RWPE2 (cell line): ENCODE data around the gene POLR3B.
"Not testable (repeated sequence)": the region's sequence is repeated elsewhere in the genome, so short reads cannot be mapped to it uniquely, and the experiment has no call there.

Experiments used
- ATAC-seq: fragments of 200-7000 bp; cut with Tn5 transposase; 3 replicates; pipeline ENCODE4 v1.9.1; 2021; ENCODE audit warnings: low read depth
- DNase-seq: peaks from one replicate; pipeline ENCODE4 v3.0.0-alpha.2; 2020; ENCODE audit warnings: low spot score
- H3K27ac ChIP-seq: fragments of 450-650 bp; 2 replicates; pipeline ENCODE4 v1.5.1; 2017; ENCODE audit warnings: mild to moderate bottlenecking; ENCODE audit not compliant: poor library complexity, severe bottlenecking
- H3K27me3 ChIP-seq: fragments of 250-450 bp; sonication (Bioruptor Pico); 2 replicates; pipeline ENCODE4 v1.5.1; 2021; ENCODE audit warnings: mild to moderate bottlenecking, moderate library complexity; ENCODE audit not compliant: insufficient read depth, poor library complexity, severe bottlenecking
- H3K36me3 ChIP-seq: fragments of 250-450 bp; sonication (Bioruptor Pico); 2 replicates; pipeline ENCODE4 v1.5.1; 2020; ENCODE audit warnings: low read depth, mild to moderate bottlenecking, moderate library complexity
- H3K4me1 ChIP-seq: fragments of 250-450 bp; sonication (Bioruptor Pico); 2 replicates; pipeline ENCODE4 v1.5.1; 2021; ENCODE audit warnings: mild to moderate bottlenecking, moderate library complexity; ENCODE audit not compliant: insufficient read depth, poor library complexity, severe bottlenecking
- H3K4me3 ChIP-seq: fragments of 250-450 bp; sonication (Bioruptor Pico); 2 replicates; pipeline ENCODE4 v1.5.1; 2021; ENCODE audit warnings: mild to moderate bottlenecking, moderate library complexity; ENCODE audit not compliant: severe bottlenecking
- H3K9me3 ChIP-seq: fragments of 250-450 bp; sonication (Bioruptor Pico); 2 replicates; pipeline ENCODE4 v1.5.1; 2021; ENCODE audit warnings: mild to moderate bottlenecking, moderate library complexity; ENCODE audit not compliant: severe bottlenecking
- TF ChIP-seq, protein P1 (sequence below): fragments of 450-650 bp; IDR thresholded peaks from one replicate; pipeline ENCODE4 v1.5.1; 2017; ENCODE audit warnings: mild to moderate bottlenecking, moderate library complexity; ENCODE audit not compliant: poor library complexity, severe bottlenecking

POLR3B gene

DNA sequence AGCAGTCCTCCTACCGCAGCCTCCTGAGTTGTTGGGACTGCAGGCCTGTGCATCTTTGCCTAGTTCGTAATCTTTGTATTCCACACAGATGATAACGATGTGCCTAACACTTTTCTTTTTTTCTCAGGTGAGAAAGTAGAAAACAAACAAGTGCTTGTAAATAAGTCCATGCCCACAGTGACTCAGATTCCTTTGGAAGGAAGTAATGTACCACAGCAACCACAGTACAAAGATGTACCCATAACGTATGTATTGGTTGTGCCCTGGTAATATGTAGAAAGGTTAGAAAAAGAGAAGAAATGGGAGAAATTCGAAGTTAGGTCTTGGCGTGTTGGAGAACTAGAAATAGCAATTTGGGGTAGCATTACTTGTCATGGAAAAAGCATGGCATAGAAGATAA is 101.6 kb downstream of the POLR3B start:
- Histone ChIP-seq H3K9me3 (no peaks in the 10 kb centered on the region), H3K27me3 (no peaks in the 10 kb centered on the region), H3K4me1 (no peaks in the 10 kb centered on the region), H3K4me3 (no peak overlapping the region), H3K36me3 (peaks cover 19% of the 10 kb centered on the region), H3K27ac (no peak overlapping the region)
- TF ChIP-seq, protein P1, sequence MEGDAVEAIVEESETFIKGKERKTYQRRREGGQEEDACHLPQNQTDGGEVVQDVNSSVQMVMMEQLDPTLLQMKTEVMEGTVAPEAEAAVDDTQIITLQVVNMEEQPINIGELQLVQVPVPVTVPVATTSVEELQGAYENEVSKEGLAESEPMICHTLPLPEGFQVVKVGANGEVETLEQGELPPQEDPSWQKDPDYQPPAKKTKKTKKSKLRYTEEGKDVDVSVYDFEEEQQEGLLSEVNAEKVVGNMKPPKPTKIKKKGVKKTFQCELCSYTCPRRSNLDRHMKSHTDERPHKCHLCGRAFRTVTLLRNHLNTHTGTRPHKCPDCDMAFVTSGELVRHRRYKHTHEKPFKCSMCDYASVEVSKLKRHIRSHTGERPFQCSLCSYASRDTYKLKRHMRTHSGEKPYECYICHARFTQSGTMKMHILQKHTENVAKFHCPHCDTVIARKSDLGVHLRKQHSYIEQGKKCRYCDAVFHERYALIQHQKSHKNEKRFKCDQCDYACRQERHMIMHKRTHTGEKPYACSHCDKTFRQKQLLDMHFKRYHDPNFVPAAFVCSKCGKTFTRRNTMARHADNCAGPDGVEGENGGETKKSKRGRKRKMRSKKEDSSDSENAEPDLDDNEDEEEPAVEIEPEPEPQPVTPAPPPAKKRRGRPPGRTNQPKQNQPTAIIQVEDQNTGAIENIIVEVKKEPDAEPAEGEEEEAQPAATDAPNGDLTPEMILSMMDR, result no peak
- DNase-seq, result no peak
- no peak for ATAC-seq

DNA sequence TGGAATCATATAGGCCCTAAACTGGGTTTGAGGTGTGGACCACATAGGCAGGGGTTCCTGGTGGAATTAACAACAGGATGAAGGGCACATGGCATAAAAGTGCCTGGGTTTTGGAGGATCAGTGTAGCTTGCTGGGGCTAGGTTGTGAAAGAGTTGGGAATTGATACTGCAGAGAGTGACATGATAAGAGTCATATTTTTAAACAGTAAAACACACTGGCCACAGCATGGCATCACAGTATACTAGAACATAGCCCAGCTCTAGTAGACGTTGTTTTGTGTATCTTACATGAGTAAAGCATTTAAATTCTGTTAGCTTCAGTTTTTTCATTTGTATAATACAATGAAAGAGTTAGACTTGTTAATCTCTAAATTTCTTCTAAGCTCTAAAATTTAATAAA is 102.0 kb downstream of the POLR3B start:
- Histone ChIP-seq H3K4me3 (no peak overlapping the region), H3K9me3 (no peaks in the 10 kb centered on the region), H3K27ac (no peak overlapping the region), H3K36me3 (peaks cover 19% of the 10 kb centered on the region), H3K4me1 (no peaks in the 10 kb centered on the region), H3K27me3 (no peaks in the 10 kb centered on the region)
- no peak for DNase-seq
- no peak for ATAC-seq
- TF ChIP-seq, protein P1, result no peak

DNA sequence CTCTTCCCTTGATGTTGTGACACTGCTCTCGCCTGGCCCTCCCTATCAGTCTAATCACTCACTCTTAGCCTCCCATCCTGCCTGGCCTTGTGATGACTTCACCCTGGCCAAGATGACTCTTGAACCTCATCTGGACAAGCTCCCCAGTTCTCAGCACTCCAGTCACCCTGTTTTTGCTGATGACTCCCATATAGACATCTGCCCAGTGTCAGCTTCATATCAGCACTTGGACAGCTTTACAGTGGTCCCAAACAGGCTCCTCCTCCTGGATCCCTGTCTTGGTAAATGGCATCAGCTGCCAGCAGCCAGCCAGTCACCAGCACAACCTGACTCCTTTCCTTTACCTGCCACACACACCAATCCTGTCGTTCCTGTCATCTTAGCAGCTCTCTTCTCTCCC is 104.2 kb downstream of the POLR3B start:
- Histone ChIP-seq H3K4me3 (no peak overlapping the region), H3K27me3 (no peaks in the 10 kb centered on the region), H3K27ac (no peak overlapping the region), H3K9me3 (no peaks in the 10 kb centered on the region), H3K36me3 (peaks cover 19% of the 10 kb centered on the region), H3K4me1 (no peaks in the 10 kb centered on the region)
- DNase-seq, result no peak
- no peak for ATAC-seq
- TF ChIP-seq, protein P1, result no peak

DNA sequence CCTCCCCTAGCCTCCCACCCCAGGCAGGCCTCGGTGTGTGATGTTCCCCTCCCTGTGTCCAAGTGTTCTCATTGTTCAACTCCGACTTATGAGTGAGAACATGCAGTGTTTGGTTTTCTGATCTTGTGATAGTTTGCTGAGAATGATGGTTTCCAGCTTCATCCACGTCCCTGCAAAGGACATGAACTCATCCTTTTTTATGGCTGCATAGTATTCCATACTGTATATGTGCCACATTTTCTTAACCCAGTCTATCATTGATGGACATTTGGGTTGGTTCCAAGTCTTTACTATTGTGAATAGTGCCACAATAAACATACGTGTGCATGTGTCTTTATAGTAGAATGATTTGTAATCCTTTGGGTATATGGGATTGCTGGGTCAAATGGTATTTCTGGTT is 108.1 kb downstream of the POLR3B start:
- not testable (repeated sequence) for DNase-seq

DNA sequence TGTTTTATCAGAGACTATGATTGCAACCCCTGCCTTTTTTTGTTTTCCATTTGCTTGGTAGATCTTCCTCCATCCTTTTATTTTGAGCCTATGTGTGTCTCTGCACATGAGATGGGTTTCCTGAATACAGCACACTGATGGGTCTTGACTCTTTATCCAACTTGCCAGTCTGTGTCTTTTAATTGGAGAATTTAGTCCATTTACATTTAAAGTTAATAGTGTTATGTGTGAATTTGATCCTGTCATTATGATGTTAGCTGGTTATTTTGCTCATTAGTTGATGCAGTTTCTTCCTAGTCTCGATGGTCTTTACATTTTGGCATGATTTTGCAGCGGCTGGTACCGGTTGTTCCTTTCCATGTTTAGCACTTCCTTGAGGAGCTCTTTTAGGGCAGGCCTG is 118.1 kb downstream of the POLR3B start:
- not testable (repeated sequence) for H3K4me3 ChIP-seq, H3K36me3 ChIP-seq, H3K27me3 ChIP-seq, H3K4me1 ChIP-seq, H3K9me3 ChIP-seq, ATAC-seq, H3K27ac ChIP-seq, DNase-seq

More for the DNA sequence above, 108.1 kb downstream of the POLR3B start:
- H3K9me3 ChIP-seq, H3K36me3 ChIP-seq, ATAC-seq, H3K4me3 ChIP-seq, H3K4me1 ChIP-seq, H3K27me3 ChIP-seq, H3K27ac ChIP-seq: not testable (repeated sequence)

DNA sequence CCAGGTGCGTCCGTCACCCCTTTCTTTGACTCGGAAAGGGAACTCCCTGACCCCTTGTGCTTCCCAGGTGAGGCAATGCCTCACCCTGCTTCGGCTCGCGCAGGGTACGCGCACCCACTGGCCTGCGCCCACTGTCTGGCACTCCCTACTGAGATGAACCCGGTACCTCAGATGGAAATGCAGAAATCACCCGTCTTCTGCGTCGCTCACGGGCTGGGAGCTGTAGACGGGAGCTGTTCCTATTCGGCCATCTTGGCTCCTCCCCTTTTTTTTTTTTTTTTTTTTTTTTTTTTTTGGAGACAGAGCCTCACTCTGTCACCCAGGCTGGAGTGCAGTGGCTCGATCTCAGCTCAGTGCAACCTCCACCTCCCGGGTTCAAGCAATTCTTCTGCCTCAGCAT is 120.1 kb downstream of the POLR3B start:
- H3K4me1 ChIP-seq, H3K36me3 ChIP-seq, ATAC-seq, H3K9me3 ChIP-seq, H3K27me3 ChIP-seq, DNase-seq, H3K4me3 ChIP-seq, H3K27ac ChIP-seq: not testable (repeated sequence)
